ENCODE data around the gene ITGA5. TPM values are rescaled to one million over a fixed set of nuclear protein-coding genes. Genes with fewer than 3 reads are reported as not detected.

The ITGA5 gene
- total RNA-seq, 2 donors from 2014 or later: 44.2 to 99.4 TPM

DNA sequence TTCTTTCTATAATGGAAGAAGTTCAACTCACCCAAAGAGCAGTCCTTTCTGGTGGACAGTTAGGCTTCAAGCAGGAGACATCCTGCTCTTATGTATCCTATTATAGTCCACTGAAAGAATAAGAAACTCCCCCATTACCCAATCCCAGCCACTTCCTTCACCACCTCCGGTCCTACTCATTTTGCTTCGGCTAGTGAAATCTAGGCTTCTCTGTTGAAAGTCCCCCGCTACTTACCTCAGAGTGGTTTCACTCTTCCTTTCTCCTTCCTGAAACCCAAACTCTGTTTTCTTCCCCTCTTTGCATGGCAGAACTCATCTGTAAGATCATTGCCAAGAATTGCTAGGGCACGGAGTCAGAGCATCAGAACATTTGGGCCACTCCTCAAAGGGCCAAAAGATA lies 54.7 kb downstream of the ITGA5 start, which contains the start of gene GPR84:
TSS of gene GPR84 (minus strand) at position 74 of the 400 bp plus-strand sequence. CDS start 635 bp downstream, outside the sequence.
- Histone ChIP-seq H3K4me1 (replicated peaks) (no peaks in the 10 kb centered on the region), H3K27me3 (replicated peaks; ENCODE audit: insufficient read depth) (no peaks in the 10 kb centered on the region), H3K4me3 (no peak within 1 kb of the TSS), H3K27ac (no peak within 1 kb of the TSS), H3K36me3 (no peaks in the 10 kb centered on the region), H3K9me3 (no peaks in the 10 kb centered on the region)
- TF ChIP-seq POLR2AphosphoS5 (IDR thresholded peaks at IDR 0.05) (no peak), CTCF (IDR thresholded peaks at IDR 0.05) (no peak), POLR2A (IDR thresholded peaks at IDR 0.05) (no peak)
- DNase-seq (ENCODE audit: low spot score): no peak
- WGBS: 64% methylated on average over 4 of the region's 4 CpGs
- intact Hi-C loops (cut with DNase I): loop anchor here (5.0 kb wide), 1 partner anchor 37 kb away; the partner anchor contains the start of gene COPZ1

DNA sequence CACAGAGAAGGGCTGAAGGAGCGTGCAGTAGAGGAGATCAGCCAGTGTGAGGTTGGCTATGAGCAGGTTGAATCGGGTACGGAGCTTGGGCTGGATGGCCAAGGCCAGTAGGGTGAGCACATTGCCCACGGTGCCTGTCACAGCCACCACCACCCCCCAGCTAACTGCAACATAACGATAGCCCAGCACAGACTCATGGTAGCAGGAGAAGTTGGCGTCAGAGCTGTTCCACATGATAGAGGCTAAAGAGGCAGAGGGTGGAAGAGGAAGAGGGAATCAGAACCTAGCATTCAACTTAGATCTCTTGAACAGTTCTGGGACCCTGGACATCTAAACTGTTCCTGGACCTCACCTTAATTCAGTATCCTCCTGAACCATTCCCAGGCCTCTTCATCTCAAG lies 55.4 kb downstream of the ITGA5 start:
- 81% methylated on average over 6 of the region's 6 CpGs for whole genome bisulfite sequencing
- Histone ChIP-seq H3K4me3 (no peak overlapping the region), H3K27me3 (replicated peaks; ENCODE audit: insufficient read depth) (no peaks in the 10 kb centered on the region), H3K36me3 (no peaks in the 10 kb centered on the region), H3K9me3 (no peaks in the 10 kb centered on the region), H3K27ac (no peak overlapping the region), H3K4me1 (replicated peaks) (no peaks in the 10 kb centered on the region)
- TF ChIP-seq POLR2A (IDR thresholded peaks at IDR 0.05) (no peak), CTCF (IDR thresholded peaks at IDR 0.05) (no peak), POLR2AphosphoS5 (IDR thresholded peaks at IDR 0.05) (no peak)
- no peak for DNase-seq (ENCODE audit: low spot score)
- intact Hi-C loops (cut with DNase I): loop anchor here (5.0 kb wide), 1 partner anchor 36 kb away; the partner anchor contains the start of gene COPZ1

DNA sequence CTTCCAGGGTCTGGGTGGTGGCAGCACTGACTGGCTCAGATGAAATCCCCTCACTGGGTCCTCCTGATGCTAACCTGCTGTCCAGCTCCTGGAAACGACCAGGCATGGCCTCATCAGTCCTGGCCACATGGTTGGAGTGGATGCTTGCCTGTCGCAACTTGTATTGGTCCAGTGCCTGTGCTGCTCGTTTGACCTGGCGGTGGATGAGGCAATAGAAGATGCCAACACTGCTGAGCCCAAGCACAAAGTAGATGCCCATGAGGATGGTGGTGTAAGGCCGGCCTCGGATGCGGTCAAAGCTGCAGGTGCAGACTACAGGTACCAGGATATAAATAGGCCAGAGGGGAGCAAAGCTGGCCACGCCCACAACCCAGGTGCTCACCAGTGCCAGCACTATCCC lies 56.0 kb downstream of the ITGA5 start:
- Histone ChIP-seq H3K36me3 (no peaks in the 10 kb centered on the region), H3K9me3 (no peaks in the 10 kb centered on the region), H3K27me3 (replicated peaks; ENCODE audit: insufficient read depth) (no peaks in the 10 kb centered on the region), H3K27ac (no peak overlapping the region), H3K4me3 (no peak overlapping the region), H3K4me1 (replicated peaks) (no peaks in the 10 kb centered on the region)
- DNase-seq (ENCODE audit: low spot score): no peak
- intact Hi-C loops (cut with DNase I): loop anchor here (5.0 kb wide), 1 partner anchor 36 kb away; the partner anchor contains the start of gene COPZ1
- TF ChIP-seq POLR2AphosphoS5 (IDR thresholded peaks at IDR 0.05) (no peak), CTCF (IDR thresholded peaks at IDR 0.05) (no peak), POLR2A (IDR thresholded peaks at IDR 0.05) (no peak)
- WGBS: 80% methylated on average over 8 of the region's 8 CpGs

GRCh38 chr12:54360717-54361456 lies 58.2 kb downstream of the ITGA5 start:
- no peaks in the 10 kb centered on the region for H3K9me3 ChIP-seq
- no peaks in the 10 kb centered on the region for H3K36me3 ChIP-seq
- H3K4me3 ChIP-seq: no peak overlapping the region
- 67% methylated on average over 16 of the region's 16 CpGs for WGBS
- TF ChIP-seq CTCF (IDR thresholded peaks at IDR 0.05) (peak; percentile 66 to 90 (median 78)), POLR2A (IDR thresholded peaks at IDR 0.05) (no peak), POLR2AphosphoS5 (IDR thresholded peaks at IDR 0.05) (peak; percentile 50)
- no peaks in the 10 kb centered on the region for H3K4me1 ChIP-seq (replicated peaks)
- no peaks in the 10 kb centered on the region for H3K27me3 ChIP-seq (replicated peaks; ENCODE audit: insufficient read depth)
- H3K27ac ChIP-seq: no peak overlapping the region
- DNase-seq (ENCODE audit: low spot score): peak; percentile 70
- intact Hi-C loops (cut with DNase I): loop anchor here (5.0 kb wide), 1 partner anchor 34 kb away; the partner anchor contains the start of gene COPZ1

Measured in prostate gland (tissue), 2 donors.